Amniotic stem cell (primary cell): ENCODE data around the gene ABCC12.
"Not testable (repeated sequence)": the region's sequence is repeated elsewhere in the genome, so short reads cannot be mapped to it uniquely, and the experiment has no call there.

ENCODE experiments used
- DNase-seq: peaks from one replicate; lab custom pipeline; 2025; lab: John Stamatoyannopoulos, UW

Gene ABCC12

GRCh38 chr16:48155926-48156789 lies at the start of gene ABCC12:
Gene ABCC12 (minus strand): TSS chr16:48155993. CDS start chr16:48146424, 9,569 bp downstream.
- DNase-seq = no peak

GRCh38 chr16:48204825-48205151 lies 49.0 kb upstream of the ABCC12 start:
- no peak for DNase-seq

DNA sequence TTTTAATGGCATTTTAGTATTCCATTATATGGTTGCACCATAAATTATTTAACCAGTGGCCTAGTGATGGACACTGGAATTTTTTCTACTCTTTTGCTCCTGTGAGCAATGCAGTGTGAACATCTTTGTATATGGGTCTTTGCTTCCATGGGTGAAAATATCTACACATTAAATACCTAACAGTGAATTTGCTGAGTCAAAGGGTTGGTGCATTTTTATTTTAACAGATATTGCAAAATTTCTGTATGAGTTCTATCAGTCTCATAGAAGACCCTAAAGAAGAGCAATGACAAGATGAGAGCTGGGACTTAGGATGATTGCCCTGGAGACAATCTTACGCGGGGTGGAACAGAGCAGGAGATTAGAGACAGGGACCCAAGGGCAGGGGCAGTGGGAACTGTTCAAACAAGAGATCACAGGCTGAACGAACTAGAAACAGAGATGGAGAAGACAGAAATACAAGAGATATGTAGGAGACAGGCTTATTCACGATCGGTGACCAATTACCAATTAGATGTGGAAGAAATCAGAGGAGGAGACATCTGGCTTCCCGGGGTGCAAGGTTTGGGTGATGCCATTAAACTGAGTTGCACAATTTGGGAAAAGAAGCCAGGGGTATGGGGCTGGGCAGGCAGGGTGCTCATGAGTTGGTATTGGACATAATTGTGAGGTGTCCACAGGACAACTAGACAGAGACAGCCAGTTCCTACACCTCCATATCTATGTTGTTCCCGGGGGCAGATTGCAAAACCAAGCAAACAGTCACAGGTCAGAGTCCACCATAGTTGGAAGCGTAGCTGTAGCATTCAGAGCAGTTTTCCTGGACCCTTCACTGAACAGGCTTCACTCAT lies 48.4 kb upstream of the ABCC12 start:
- DNase-seq = no peak

DNA sequence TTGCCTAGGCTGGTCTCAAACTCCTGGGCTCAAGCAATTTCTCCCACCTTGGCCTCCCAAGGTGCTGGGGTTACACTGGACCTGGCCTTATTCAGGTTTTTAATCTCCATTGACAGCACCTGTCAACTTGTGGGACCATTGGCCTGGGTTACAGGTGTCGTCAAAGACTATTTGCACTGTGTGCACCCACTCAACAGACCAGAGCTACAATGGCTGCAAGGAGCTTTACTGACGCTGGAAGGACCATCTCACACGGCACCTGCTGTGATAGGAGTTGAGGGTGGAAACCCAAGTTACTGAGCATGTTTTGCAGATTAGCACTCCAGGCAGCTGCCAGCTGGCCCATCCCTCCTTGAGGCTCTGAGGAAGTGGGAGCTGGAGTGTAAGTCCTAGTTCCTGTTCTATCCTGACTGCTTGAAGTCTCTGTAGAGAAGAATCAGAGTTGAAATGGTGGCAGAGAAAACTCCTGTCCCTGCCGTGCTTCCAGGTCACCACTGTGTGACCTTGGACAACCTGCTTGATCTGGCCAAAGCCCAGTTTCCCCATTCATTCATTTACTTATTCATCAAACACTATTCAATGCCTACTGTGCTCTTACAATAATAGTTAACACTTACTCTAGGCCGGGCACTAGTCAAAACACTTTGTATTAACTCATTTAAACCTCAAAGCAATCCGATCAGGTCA lies 45.9 kb upstream of the ABCC12 start:
- no peak for DNase-seq

DNA sequence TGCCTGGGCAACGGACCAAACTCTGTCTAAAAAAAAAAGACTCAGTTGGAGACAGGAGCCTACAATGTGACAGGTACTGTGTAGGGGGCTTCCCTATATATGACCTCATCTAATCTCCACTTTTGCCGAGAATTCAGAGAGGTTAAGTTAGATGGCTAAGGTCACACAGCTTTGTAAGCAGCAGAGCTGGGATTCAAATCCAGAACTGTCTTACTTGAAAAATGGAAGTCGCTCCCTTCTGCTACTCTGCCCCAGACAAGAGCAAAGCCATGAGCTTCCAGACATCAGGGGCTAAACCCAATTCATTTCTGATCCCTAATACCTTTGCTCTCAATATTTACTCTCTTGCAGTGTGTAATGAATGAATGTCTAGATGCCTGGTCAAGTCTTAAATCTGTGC lies 41.5 kb upstream of the ABCC12 start:
- no peak for DNase-seq

GRCh38 chr16:48194828-48195556 lies 39.2 kb upstream of the ABCC12 start:
- no peak for DNase-seq

DNA sequence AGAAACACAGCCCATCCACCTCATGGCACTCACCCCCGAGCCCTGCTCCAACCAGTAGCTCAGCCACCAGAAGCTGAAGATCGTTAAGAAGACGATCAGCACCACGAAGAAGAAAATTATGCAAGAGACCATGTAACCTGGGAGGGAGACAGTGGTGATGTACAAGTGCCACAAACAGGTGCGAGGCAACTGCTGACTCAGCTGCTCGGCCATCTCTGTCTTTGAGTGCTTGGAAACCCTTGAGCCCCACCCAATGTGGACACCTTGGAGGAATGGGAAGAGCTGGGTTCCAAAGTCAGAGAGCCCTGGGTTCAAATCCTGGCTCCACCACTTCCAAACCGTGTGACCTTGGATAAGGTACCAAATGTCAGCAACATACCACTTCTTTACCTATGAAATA lies 38.1 kb upstream of the ABCC12 start:
- no peak for DNase-seq

- DNase-seq = no peak
Observed at GRCh38 chr16:48188449-48189102, 32.8 kb upstream of the ABCC12 start.

GRCh38 chr16:48187779-48188178 lies 32.0 kb upstream of the ABCC12 start:
- DNase-seq = no peak

- DNase-seq = no peak
Observed at GRCh38 chr16:48184681-48185080, 28.9 kb upstream of the ABCC12 start.

DNA sequence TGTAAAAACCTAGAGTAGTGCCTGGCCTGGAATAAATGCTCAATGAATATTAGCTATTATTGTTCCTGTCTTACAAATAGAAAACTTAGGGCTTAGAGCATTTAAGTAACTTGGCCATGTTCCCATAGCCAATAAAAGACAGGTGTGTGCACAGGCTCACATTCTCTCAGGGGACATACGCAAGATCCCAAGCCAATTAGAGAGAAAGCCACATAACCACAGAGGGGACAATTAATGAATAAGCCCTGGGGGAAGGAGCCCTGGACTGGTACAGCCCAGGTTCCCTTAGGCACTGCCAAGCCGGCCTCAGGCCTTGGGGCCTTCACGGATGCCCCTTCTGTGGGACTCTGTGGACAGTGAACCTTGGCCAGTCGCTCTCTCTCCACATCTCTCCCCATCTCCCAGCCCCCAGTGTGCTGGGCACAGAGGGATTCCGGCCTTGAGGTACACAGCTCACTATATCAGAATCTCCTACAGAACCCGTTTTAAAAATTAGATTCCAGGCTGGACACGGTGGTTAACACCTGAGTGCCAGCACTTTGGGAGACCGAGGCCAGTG lies 27.3 kb upstream of the ABCC12 start:
- no peak for DNase-seq

GRCh38 chr16:48181746-48182520 lies 26.1 kb upstream of the ABCC12 start:
- DNase-seq = not testable (repeated sequence)

- DNase-seq = no peak
Observed at GRCh38 chr16:48180868-48181480, 25.2 kb upstream of the ABCC12 start.

DNA sequence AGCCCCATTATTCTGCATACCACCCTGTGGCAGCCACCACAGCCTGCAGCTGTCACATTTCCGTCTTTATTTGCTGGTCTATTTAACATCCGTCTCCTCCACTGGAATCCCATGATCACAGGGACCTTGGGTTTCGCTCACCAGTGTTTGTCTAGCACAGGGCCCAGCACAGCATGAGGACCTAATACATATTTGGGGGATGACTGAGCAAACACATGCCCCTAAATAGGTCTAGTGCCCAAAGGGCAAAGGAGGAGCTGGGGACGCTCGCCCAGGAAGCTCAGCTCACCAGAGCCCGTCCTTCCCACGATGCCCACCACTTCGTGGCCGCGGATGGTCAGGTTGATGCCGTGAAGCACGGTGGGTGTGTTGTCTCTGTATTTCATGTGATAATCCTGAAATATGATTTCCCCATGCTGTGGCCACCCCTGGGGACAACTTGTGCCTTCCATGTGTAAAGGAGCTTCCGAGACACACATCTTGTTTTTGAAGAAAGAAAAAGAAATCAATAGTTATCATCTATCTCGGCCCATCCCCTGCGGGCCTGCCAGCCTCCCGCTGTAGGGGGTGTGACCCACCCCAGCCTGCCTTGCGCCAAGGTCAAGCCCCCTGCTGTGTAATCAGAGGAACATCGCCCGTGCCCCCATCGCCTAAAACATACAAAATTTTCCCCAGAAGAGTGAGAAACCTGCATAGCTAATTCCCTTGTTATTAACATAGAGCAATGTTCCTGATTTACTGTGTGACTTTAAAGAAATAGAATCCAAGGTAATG lies 21.0 kb upstream of the ABCC12 start:
- no peak for DNase-seq

DNA sequence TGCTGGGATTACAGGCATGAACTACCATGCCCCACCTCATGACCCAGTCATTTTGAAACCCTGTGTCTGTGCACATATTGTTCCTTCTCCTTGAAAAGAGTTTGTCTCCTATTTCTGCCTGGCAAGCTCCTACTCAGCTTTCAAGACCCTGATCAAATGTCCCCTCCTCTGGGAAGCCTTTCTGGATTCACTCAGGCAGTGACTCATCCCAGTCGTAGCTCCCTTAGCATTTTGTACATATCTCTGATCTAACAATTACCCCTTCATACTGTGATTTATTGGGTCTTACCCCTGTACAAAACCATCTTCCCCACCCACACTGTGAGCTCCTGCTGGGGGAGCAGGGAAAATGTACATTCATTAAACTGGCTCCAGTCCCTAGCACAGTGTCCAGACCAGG lies 18.1 kb upstream of the ABCC12 start:
- no peak for DNase-seq

GRCh38 chr16:48172682-48173081 lies 16.9 kb upstream of the ABCC12 start:
- no peak for DNase-seq

GRCh38 chr16:48169896-48170295 lies 14.1 kb upstream of the ABCC12 start:
- DNase-seq = no peak

DNA sequence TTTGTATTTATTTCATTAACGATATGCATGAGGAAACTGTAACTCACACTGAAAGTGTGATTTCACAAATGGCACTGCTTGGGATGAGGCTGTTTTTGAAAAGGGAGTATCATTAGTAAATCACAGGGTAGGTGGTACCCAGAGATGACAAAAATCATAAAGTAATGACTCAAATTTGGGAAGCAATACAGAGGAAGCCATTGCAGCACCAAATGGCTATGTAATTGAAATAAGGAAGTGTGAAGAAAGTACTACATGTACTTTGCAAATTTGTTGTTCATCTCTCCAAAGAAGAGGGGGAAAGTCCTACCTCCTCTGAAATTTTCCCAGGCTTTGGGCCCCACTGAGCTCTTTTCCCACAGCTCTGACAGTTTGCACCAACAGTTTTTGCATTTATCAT lies 12.3 kb upstream of the ABCC12 start:
- DNase-seq = no peak

DNA sequence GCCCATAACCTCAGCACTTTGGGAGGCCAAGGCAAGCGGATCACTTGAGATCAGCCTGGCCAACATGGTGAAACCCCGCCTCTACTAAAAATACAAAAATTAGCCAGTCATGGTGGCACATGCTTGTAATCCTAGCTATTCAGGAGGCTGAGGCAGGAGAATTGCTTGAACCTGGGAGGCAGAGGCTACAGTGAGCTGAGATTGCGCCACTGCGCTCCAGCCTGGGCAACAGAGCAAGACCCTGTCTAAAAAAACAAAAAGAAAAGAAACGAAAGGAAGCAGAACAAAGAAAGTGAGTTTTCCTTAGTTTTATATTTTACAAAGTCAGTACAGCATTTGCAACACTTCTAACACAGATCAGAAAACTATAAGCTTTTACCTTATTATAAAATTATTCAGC lies 10.8 kb upstream of the ABCC12 start:
- DNase-seq = not testable (repeated sequence)
